SK-N-SH (cell line): ENCODE results near the gene ADAM11. TPM values are rescaled to one million over a fixed set of nuclear protein-coding genes. Genes with fewer than 3 reads are reported as not detected.

ENCODE experiments used
- CTCF ChIA-PET: fragments of 300-600, 350-600 bp; formaldehyde crosslinking; extraction: SDS; loops from one replicate; lab custom pipeline; 2021; lab: Yijun Ruan, JAX
- POLR2A ChIA-PET: fragments of 350-600 bp; sonication (Branson Sonifier 250); formaldehyde crosslinking; extraction: SDS; loops from one replicate; lab custom pipeline; 2020; ENCODE audit warnings: antibody characterized with exemption, inconsistent platforms; lab: Yijun Ruan, JAX
- DNase-seq: peaks from one replicate; pipeline ENCODE4 v3.0.0; 2012
- H2AFZ ChIP-seq: fragments of 200-600 bp; sonication (generic); 2 replicates; pipeline ENCODE4 v1.8.1; 2016; ENCODE audit warnings: antibody characterized with exemption, mild to moderate bottlenecking, low read depth
- H3F3A ChIP-seq: fragments of 200-600 bp; sonication (generic); replicated peaks from 2 replicates; pipeline ENCODE3; 2016; ENCODE audit warnings: antibody characterized with exemption, mild to moderate bottlenecking; ENCODE audit not compliant: insufficient read depth
- H3K27ac ChIP-seq, 2 experiments: fragments of 200-500 bp in 1 of 2; fragments of 200-600 bp in 1 of 2; sonication (Bioruptor generic) in 1 of 2; sonication (generic), shearing (Covaris generic) in 1 of 2; 2 replicates each; pipeline versions ENCODE4 v1.5.1 to v1.6.1; 2014 to 2016; ENCODE audit warnings: low read depth in 2 of 2, inconsistent platforms in 1 of 2, low read length in 1 of 2, mild to moderate bottlenecking in 1 of 2, mixed read lengths in 1 of 2
- H3K27me3 ChIP-seq: fragments of 200-600 bp; sonication (generic), shearing (Covaris generic); 2 replicates; pipeline ENCODE4 v1.6.1; 2016; ENCODE audit warnings: mixed run types; ENCODE audit not compliant: insufficient read depth
- H3K36me3 ChIP-seq, 2 experiments: fragments of 200-500 bp in 1 of 2; fragments of 200-600 bp in 1 of 2; sonication (Bioruptor generic) in 1 of 2; sonication (generic) in 1 of 2; replicated peaks in 1 of 2; 2 replicates each; pipeline versions ENCODE3 to v1.5.1; 2014 to 2016; ENCODE audit warnings: low read length in 1 of 2, mild to moderate bottlenecking in 1 of 2; ENCODE audit not compliant: insufficient read depth in 2 of 2, control insufficient read depth in 1 of 2
- H3K4me1 ChIP-seq, 2 experiments: fragments of 200-500 bp in 1 of 2; fragments of 200-600 bp in 1 of 2; sonication (Bioruptor generic) in 1 of 2; sonication (generic), shearing (Covaris generic) in 1 of 2; 2 replicates each; pipeline versions ENCODE4 v1.5.1 to v1.6.1; 2014 to 2016; ENCODE audit warnings: low read depth in 1 of 2, low read length in 1 of 2, mixed run types in 1 of 2; ENCODE audit not compliant: insufficient read depth in 2 of 2, control insufficient read depth in 1 of 2
- H3K4me2 ChIP-seq: fragments of 200-600 bp; sonication (generic), shearing (Covaris generic); 2 replicates; pipeline ENCODE4 v1.6.1; 2017; ENCODE audit warnings: mixed run types
- H3K4me3 ChIP-seq, 2 experiments: fragments of 200-500 bp in 1 of 2; fragments of 200-600 bp in 1 of 2; sonication (Bioruptor generic) in 1 of 2; sonication (generic), shearing (Covaris generic) in 1 of 2; 2 replicates each; pipeline versions ENCODE4 v1.5.1 to v1.8.1; 2014 to 2016; ENCODE audit warnings: low read depth in 2 of 2, inconsistent platforms in 1 of 2, low read length in 1 of 2, mild to moderate bottlenecking in 1 of 2, mixed read lengths in 1 of 2, moderate library complexity in 1 of 2
- H3K79me2 ChIP-seq: fragments of 200-600 bp; sonication (generic); 2 replicates; pipeline ENCODE4 v1.8.1; 2017; ENCODE audit warnings: mild to moderate bottlenecking; ENCODE audit not compliant: insufficient read depth
- H3K9ac ChIP-seq: fragments of 200-600 bp; sonication (generic); 2 replicates; pipeline ENCODE4 v1.6.1; 2017; ENCODE audit warnings: mixed run types
- H3K9me2 ChIP-seq: fragments of 200-600 bp; sonication (generic); 2 replicates; pipeline ENCODE4 v1.6.1; 2017; ENCODE audit warnings: mixed run types
- H3K9me3 ChIP-seq: fragments of 200-600 bp; sonication (generic); 2 replicates; pipeline ENCODE4 v1.6.1; 2017; ENCODE audit warnings: mixed run types, mild to moderate bottlenecking, moderate library complexity
- H4K20me1 ChIP-seq: fragments of 200-600 bp; sonication (generic); 2 replicates; pipeline ENCODE4 v1.6.1; 2017; ENCODE audit warnings: mild to moderate bottlenecking, mixed run types; ENCODE audit not compliant: insufficient read depth
- CHD2 ChIP-seq: fragments of 150-350 bp; IDR thresholded peaks from 2 replicates; pipeline ENCODE4 v1.6.1; 2018; ENCODE audit warnings: low read length; ENCODE audit not compliant: partially characterized antibody
- FOSL2 ChIP-seq: IDR thresholded peaks from 2 replicates; pipeline ENCODE4 v1.4.0; 2012; ENCODE audit warnings: low read depth, mild to moderate bottlenecking, moderate library complexity, borderline replicate concordance
- GATA2 ChIP-seq: sonication (generic); formaldehyde crosslinking; IDR thresholded peaks from 2 replicates; pipeline ENCODE4 v1.5.0; 2020; ENCODE audit warnings: mild to moderate bottlenecking, missing genetic modification reagents
- NFIC ChIP-seq: IDR thresholded peaks from 2 replicates; pipeline ENCODE4 v1.4.0; 2012; ENCODE audit warnings: borderline replicate concordance
- POLR2AphosphoS5 ChIP-seq: IDR thresholded peaks from 2 replicates; pipeline ENCODE4 v1.6.1; 2012; ENCODE audit warnings: low read depth, low read length
- RCOR1 ChIP-seq: fragments of 150-350 bp; IDR thresholded peaks from 2 replicates; pipeline ENCODE4 v1.6.1; 2017; ENCODE audit warnings: antibody characterized with exemption, low read length
- SIN3A ChIP-seq: IDR thresholded peaks from 2 replicates; pipeline ENCODE4 v1.6.1; 2012; ENCODE audit warnings: low read depth, mild to moderate bottlenecking, low read length, moderate library complexity, borderline replicate concordance
- TAF1 ChIP-seq: IDR thresholded peaks from 2 replicates; pipeline ENCODE4 v1.6.1; 2012; ENCODE audit warnings: low read depth, mild to moderate bottlenecking, low read length, moderate library complexity, borderline replicate concordance
- WGBS: methylation state at CpG from one replicate; pipeline ENCODE4 v1.1.6; 2017; ENCODE audit warnings: low lambda C conversion rate; 5-methylcytosine and 5-hydroxymethylcytosine counted together
- polyA plus RNA-seq, 3 experiments: library from polyadenylated mRNA; depleted of rRNA; stranded (reverse); fragments of >200 nt; gene quantifications; 2 replicates each; pipeline ENCODE4 v1.2.3, GENCODE V29; 2012
- TF ChIP-seq, protein P1 (sequence below): IDR thresholded peaks from 2 replicates; pipeline ENCODE4 v1.4.0; 2012; ENCODE audit warnings: low read depth, borderline replicate concordance

The ADAM11 gene
- polyA plus RNA-seq, 1 of the 3 experiments (the other 2 are of a cell fraction), result 2.5 TPM

DNA sequence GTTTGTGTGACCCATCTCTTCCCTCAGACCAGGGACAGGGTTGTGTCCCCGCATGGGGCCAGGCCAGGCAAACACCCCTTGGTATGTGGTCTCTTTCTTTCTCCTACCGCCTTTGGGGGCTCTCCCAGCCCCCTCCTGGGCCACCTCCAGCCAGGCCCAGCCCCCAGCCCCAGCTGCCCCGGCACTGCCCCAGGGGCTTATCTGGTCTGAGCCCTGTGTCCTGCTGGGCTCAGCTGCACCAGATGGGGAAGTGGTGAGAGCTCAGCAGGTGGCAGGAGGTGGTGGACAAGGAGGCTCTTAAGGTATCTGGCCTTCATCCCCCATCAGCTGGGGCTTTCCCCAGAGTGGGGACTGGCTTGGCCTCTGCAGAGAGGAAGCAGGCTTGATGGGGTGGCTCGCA is 8.7 kb downstream of the ADAM11 start:
- POLR2A ChIA-PET, result no interaction called here
- DNase-seq, result no peak

GRCh38 chr17:44768505-44769142 is 9.8 kb downstream of the ADAM11 start:
- Histone ChIP-seq H2AFZ (no peak overlapping the region), H3K9me2 (no peaks in the 10 kb centered on the region), H3K36me3 (no peaks in the 10 kb centered on the region), H3K9me3 (no peaks in the 10 kb centered on the region), H3K4me3 (no peak overlapping the region), H3F3A (no peaks in the 10 kb centered on the region), H3K27ac (no peak overlapping the region), H3K4me2 (no peak overlapping the region), H4K20me1 (no peaks in the 10 kb centered on the region), H3K9ac (no peak overlapping the region), H3K27me3 (no peaks in the 10 kb centered on the region), H3K4me1 (peaks cover 0 to 15% of the 10 kb centered on the region in 2 experiments; a peak in 1 of 4 replicates), H3K79me2 (no peaks in the 10 kb centered on the region)
- POLR2A ChIA-PET, result no interaction called here
- no peak for DNase-seq
- 90% methylated on average over 11 of the region's 11 CpGs for WGBS
- CTCF ChIA-PET, result interaction anchor here (1.4 to 16.7 kb wide), 4 partner anchors 10 to 110 kb away, joined by 7 to 324 read pairs (median 10); no protein-coding TSS in a partner anchor
- TF ChIP-seq GATA2 (CRISPR knock-in tag), result no peak
- TF ChIP-seq, protein P1, sequence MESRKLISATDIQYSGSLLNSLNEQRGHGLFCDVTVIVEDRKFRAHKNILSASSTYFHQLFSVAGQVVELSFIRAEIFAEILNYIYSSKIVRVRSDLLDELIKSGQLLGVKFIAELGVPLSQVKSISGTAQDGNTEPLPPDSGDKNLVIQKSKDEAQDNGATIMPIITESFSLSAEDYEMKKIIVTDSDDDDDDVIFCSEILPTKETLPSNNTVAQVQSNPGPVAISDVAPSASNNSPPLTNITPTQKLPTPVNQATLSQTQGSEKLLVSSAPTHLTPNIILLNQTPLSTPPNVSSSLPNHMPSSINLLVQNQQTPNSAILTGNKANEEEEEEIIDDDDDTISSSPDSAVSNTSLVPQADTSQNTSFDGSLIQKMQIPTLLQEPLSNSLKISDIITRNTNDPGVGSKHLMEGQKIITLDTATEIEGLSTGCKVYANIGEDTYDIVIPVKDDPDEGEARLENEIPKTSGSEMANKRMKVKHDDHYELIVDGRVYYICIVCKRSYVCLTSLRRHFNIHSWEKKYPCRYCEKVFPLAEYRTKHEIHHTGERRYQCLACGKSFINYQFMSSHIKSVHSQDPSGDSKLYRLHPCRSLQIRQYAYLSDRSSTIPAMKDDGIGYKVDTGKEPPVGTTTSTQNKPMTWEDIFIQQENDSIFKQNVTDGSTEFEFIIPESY, result no peak
- TF ChIP-seq NFIC, result no peak
- no peak for TF ChIP-seq RCOR1
- no peak for TF ChIP-seq POLR2AphosphoS5
- TF ChIP-seq FOSL2, result no peak
- no peak for TF ChIP-seq CHD2
- no peak for TF ChIP-seq SIN3A

More for the DNA sequence above, 8.7 kb downstream of the ADAM11 start:
- no peaks in the 10 kb centered on the region for H3F3A ChIP-seq
- peaks cover 0 to 15% of the 10 kb centered on the region in 2 experiments; a peak in 1 of 4 replicates for H3K4me1 ChIP-seq
- H3K9ac ChIP-seq, result no peak overlapping the region
- CTCF ChIA-PET, result interaction anchor here (1.4 to 2.6 kb wide), 2 partner anchors 11 to 98 kb away, joined by 7 to 9 read pairs; no protein-coding TSS in a partner anchor
- WGBS, result 80% methylated on average over 4 of the region's 4 CpGs
- H3K27ac ChIP-seq, result no peak overlapping the region
- no peaks in the 10 kb centered on the region for H4K20me1 ChIP-seq
- H3K9me3 ChIP-seq, result no peaks in the 10 kb centered on the region
- H3K79me2 ChIP-seq, result no peaks in the 10 kb centered on the region
- TF ChIP-seq TAF1, result no peak
- TF ChIP-seq RCOR1, result 0 out of 2 replicates have a peak, but pooled peaks have one; percentile 7
- TF ChIP-seq, all 33 proteins: peak for 1
- no peaks in the 10 kb centered on the region for H3K27me3 ChIP-seq
- H3K4me3 ChIP-seq, result no peak overlapping the region
- no peak overlapping the region for H2AFZ ChIP-seq
- H3K4me2 ChIP-seq, result no peak overlapping the region
- H3K9me2 ChIP-seq, result no peaks in the 10 kb centered on the region
- H3K36me3 ChIP-seq, result no peaks in the 10 kb centered on the region
